OCI-LY1 (cell line): Measurements from ENCODE around the gene OR52E1.

ENCODE experiments used
- H2AFZ ChIP-seq: fragments of 200-600 bp; sonication (generic), shearing (Covaris generic); 2 replicates; pipeline ENCODE4 v1.6.0; 2014; ENCODE audit warnings: antibody characterized with exemption, mild to moderate bottlenecking, low read length
- H3F3A ChIP-seq: fragments of 200-600 bp; sonication (generic), shearing (Covaris generic); 2 replicates; pipeline ENCODE4 v1.6.0; 2014; ENCODE audit warnings: mild to moderate bottlenecking, antibody characterized with exemption, low read length, moderate library complexity; ENCODE audit not compliant: insufficient read depth
- H3K27ac ChIP-seq: fragments of 200-600 bp; sonication (generic); 2 replicates; pipeline ENCODE4 v1.5.1; 2014; ENCODE audit warnings: low read length, mixed run types, mild to moderate bottlenecking, low read depth; ENCODE audit not compliant: poor library complexity, severe bottlenecking
- H3K27me3 ChIP-seq: fragments of 200-600 bp; sonication (generic); 2 replicates; pipeline ENCODE4 v1.6.0; 2014; ENCODE audit warnings: antibody characterized with exemption, mild to moderate bottlenecking, low read length, moderate library complexity; ENCODE audit not compliant: insufficient read depth
- H3K36me3 ChIP-seq: fragments of 200-600 bp; sonication (generic); 2 replicates; pipeline ENCODE4 v1.6.1; 2014; ENCODE audit warnings: mild to moderate bottlenecking, antibody characterized with exemption, low read length, moderate library complexity, mixed read lengths; ENCODE audit not compliant: insufficient read depth
- H3K4me1 ChIP-seq: fragments of 200-600 bp; sonication (generic); 2 replicates; pipeline ENCODE4 v1.5.1; 2014; ENCODE audit warnings: mild to moderate bottlenecking, low read length, moderate library complexity; ENCODE audit not compliant: insufficient read depth, severe bottlenecking
- H3K4me2 ChIP-seq: fragments of 200-600 bp; sonication (generic), shearing (Covaris generic); 2 replicates; pipeline ENCODE4 v1.6.1; 2014; ENCODE audit warnings: low read length
- H3K4me3 ChIP-seq: fragments of 200-600 bp; sonication (generic); 2 replicates; pipeline ENCODE4 v1.5.1; 2014; ENCODE audit warnings: low read length, low read depth, mild to moderate bottlenecking, mixed read lengths; ENCODE audit not compliant: poor library complexity, severe bottlenecking
- H3K79me2 ChIP-seq: fragments of 200-600 bp; shearing (Covaris generic); 2 replicates; pipeline ENCODE4 v1.6.1; 2016; ENCODE audit warnings: mixed run types, low read length, mixed read lengths; ENCODE audit not compliant: insufficient read depth
- H3K9ac ChIP-seq: fragments of 200-600 bp; sonication (generic), shearing (Covaris generic); 2 replicates; pipeline ENCODE4 v1.6.1; 2014; ENCODE audit warnings: mild to moderate bottlenecking, low read length, mixed read lengths
- H3K9me2 ChIP-seq: fragments of 200-600 bp; sonication (generic), shearing (Covaris generic); 2 replicates; pipeline ENCODE4 v1.6.1; 2014; ENCODE audit warnings: low read depth, mild to moderate bottlenecking, low read length, mixed read lengths
- H3K9me3 ChIP-seq: fragments of 200-600 bp; shearing (Covaris generic); 2 replicates; pipeline ENCODE4 v1.6.1; 2014; ENCODE audit warnings: low read length, mixed read lengths
- H4K20me1 ChIP-seq: fragments of 200-600 bp; sonication (generic), shearing (Covaris generic); 2 replicates; pipeline ENCODE4 v1.6.0; 2016; ENCODE audit warnings: mild to moderate bottlenecking, low read length; ENCODE audit not compliant: insufficient read depth
- CTCF ChIP-seq: fragments of 200-600 bp; sonication (generic), shearing (Covaris generic); IDR thresholded peaks from 2 replicates; pipeline ENCODE4 v1.5.1; 2017; ENCODE audit warnings: mild to moderate bottlenecking, antibody characterized with exemption, low read length, moderate library complexity, mixed read lengths
- EZH2 ChIP-seq: fragments of 200-600 bp; sonication (generic), shearing (Covaris generic); IDR thresholded peaks from 2 replicates; pipeline ENCODE4 v1.8.0; 2017; ENCODE audit warnings: borderline replicate concordance, mixed run types, mild to moderate bottlenecking, antibody characterized with exemption, low read length, moderate library complexity, mixed read lengths

The OR52E1 gene

GRCh38 chr11:5103066-5103465, 33.7 kb downstream of the OR52E1 start:
- H3K27ac ChIP-seq: no peak overlapping the region
- H3K4me2 ChIP-seq: no peak overlapping the region
- no peak overlapping the region for H2AFZ ChIP-seq
- no peak for TF ChIP-seq EZH2
- TF ChIP-seq CTCF: no peak
- no peaks in the 10 kb centered on the region for H3K4me1 ChIP-seq
- no peak overlapping the region for H3K4me3 ChIP-seq
- H3F3A ChIP-seq: no peaks in the 10 kb centered on the region
- no peaks in the 10 kb centered on the region for H3K79me2 ChIP-seq
- H3K36me3 ChIP-seq: no peaks in the 10 kb centered on the region
- H3K9ac ChIP-seq: no peak overlapping the region
- H3K27me3 ChIP-seq: no peaks in the 10 kb centered on the region
- no peaks in the 10 kb centered on the region for H3K9me3 ChIP-seq
- no peaks in the 10 kb centered on the region for H3K9me2 ChIP-seq
- H4K20me1 ChIP-seq: no peaks in the 10 kb centered on the region

GRCh38 chr11:5107285-5107684, 37.9 kb downstream of the OR52E1 start:
- Histone ChIP-seq H3K27me3 (no peaks in the 10 kb centered on the region), H3K9me2 (no peaks in the 10 kb centered on the region), H3K27ac (no peak overlapping the region), H3K79me2 (no peaks in the 10 kb centered on the region), H3K36me3 (no peaks in the 10 kb centered on the region), H3F3A (no peaks in the 10 kb centered on the region), H3K4me3 (no peak overlapping the region), H3K9me3 (no peaks in the 10 kb centered on the region), H3K4me1 (no peaks in the 10 kb centered on the region), H4K20me1 (no peaks in the 10 kb centered on the region), H3K9ac (no peak overlapping the region), H3K4me2 (no peak overlapping the region), H2AFZ (no peak overlapping the region)
- TF ChIP-seq CTCF (no peak), EZH2 (no peak)

GRCh38 chr11:5115339-5115738, 46.0 kb downstream of the OR52E1 start:
- H3K4me2 ChIP-seq: no peak overlapping the region
- H3K27ac ChIP-seq: no peak overlapping the region
- H3K9me3 ChIP-seq: no peaks in the 10 kb centered on the region
- H3K9me2 ChIP-seq: no peaks in the 10 kb centered on the region
- no peak for TF ChIP-seq EZH2
- no peaks in the 10 kb centered on the region for H3F3A ChIP-seq
- H4K20me1 ChIP-seq: no peaks in the 10 kb centered on the region
- H3K4me1 ChIP-seq: no peaks in the 10 kb centered on the region
- H3K4me3 ChIP-seq: no peak overlapping the region
- H3K9ac ChIP-seq: no peak overlapping the region
- H3K79me2 ChIP-seq: no peaks in the 10 kb centered on the region
- no peak overlapping the region for H2AFZ ChIP-seq
- H3K36me3 ChIP-seq: no peaks in the 10 kb centered on the region
- H3K27me3 ChIP-seq: no peaks in the 10 kb centered on the region

- Histone ChIP-seq H3K27ac (no peak overlapping the region), H3K36me3 (no peaks in the 10 kb centered on the region), H2AFZ (no peak overlapping the region), H3K9ac (no peak overlapping the region), H3K4me2 (no peak overlapping the region), H3K79me2 (no peaks in the 10 kb centered on the region), H3K9me3 (no peaks in the 10 kb centered on the region), H4K20me1 (no peaks in the 10 kb centered on the region), H3F3A (no peaks in the 10 kb centered on the region), H3K27me3 (no peaks in the 10 kb centered on the region), H3K9me2 (no peaks in the 10 kb centered on the region), H3K4me3 (no peak overlapping the region), H3K4me1 (no peaks in the 10 kb centered on the region)
- TF ChIP-seq EZH2 (no peak), CTCF (no peak)
Measured at GRCh38 chr11:5117588-5117987, 48.2 kb downstream of the OR52E1 start.
